Upper lobe of left lung (tissue), 4 donors: Measurements from ENCODE around the gene APAF1.

Source experiments
- POLR2A ChIP-seq, 4 donors: fragments of 450-650 bp; IDR thresholded peaks; one replicate each; pipeline ENCODE4 v1.5.1; 2016 to 2017; ENCODE audit warnings: antibody characterized with exemption in 4 of 4, mild to moderate bottlenecking in 2 of 4
- TF ChIP-seq, protein P1 (sequence below), 6 experiments: fragments of 450-650 bp in 4 of 6; fragments of 200-600 bp in 2 of 6; sonication (generic) in 2 of 6; IDR thresholded peaks; one replicate each; pipeline ENCODE4 v1.5.1; 2016 to 2019; ENCODE audit warnings: antibody characterized with exemption in 6 of 6

DNA sequence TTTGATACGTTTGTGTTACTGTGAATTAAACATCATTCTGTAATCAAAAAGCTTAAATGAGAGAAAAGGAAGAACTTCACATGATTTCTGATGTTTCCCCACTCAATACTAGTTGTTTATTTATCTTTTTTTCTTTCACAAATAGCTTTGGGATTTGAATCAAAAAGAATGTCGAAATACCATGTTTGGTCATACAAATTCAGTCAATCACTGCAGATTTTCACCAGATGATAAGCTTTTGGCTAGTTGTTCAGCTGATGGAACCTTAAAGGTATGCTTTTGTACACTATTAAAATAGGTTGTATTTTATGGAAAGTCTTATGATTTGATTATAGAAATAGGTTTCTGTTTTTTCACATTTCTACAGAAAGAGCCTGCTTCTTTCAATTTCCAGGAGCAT lies 41.5 kb downstream of the APAF1 start:
- TF ChIP-seq, protein P1, sequence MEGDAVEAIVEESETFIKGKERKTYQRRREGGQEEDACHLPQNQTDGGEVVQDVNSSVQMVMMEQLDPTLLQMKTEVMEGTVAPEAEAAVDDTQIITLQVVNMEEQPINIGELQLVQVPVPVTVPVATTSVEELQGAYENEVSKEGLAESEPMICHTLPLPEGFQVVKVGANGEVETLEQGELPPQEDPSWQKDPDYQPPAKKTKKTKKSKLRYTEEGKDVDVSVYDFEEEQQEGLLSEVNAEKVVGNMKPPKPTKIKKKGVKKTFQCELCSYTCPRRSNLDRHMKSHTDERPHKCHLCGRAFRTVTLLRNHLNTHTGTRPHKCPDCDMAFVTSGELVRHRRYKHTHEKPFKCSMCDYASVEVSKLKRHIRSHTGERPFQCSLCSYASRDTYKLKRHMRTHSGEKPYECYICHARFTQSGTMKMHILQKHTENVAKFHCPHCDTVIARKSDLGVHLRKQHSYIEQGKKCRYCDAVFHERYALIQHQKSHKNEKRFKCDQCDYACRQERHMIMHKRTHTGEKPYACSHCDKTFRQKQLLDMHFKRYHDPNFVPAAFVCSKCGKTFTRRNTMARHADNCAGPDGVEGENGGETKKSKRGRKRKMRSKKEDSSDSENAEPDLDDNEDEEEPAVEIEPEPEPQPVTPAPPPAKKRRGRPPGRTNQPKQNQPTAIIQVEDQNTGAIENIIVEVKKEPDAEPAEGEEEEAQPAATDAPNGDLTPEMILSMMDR (IDR thresholded peaks at IDR 0.05) = no peak
- TF ChIP-seq POLR2A (IDR thresholded peaks at IDR 0.05) = no peak
